ENCODE results near the gene FBXO42. TPM values are rescaled to one million over a fixed set of nuclear protein-coding genes. Genes with fewer than 3 reads are reported as not detected.

Gene FBXO42
- total and polyA plus RNA-seq, 2 experiments from 2014 or later: 6.0 to 20.7 TPM

DNA sequence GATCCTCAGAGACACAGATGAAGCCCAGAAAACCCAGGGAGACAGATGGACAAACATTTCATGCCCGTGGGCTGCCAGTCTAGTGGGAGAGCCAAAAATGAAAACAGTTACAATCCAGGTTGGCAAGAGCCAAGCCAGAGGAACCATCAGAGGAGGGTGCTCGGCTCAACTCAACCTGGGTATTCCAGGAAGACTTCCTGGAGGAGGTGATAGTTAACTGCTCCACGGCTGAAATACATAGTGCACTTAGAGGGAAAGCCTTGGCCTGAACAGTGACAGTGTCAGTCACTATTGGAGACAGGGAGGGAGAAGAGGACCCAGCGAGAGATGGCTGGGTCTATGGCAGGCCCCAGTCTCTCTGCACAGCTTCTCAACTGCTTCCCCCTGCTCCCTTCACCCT is 141.7 kb downstream of the FBXO42 start:
- Mint-ChIP-seq H3K27me3 (ENCODE audit: insufficient read depth, low read depth, poor library complexity) (peaks cover 17% of the 10 kb centered on the region), H3K36me3 (ENCODE audit: low read depth) (peaks cover 3% of the 10 kb centered on the region; the same call in 1 of the 3 replicates), H3K9me3 (no peaks in the 10 kb centered on the region), H3K4me1 (peaks cover 52% of the 10 kb centered on the region), H3K27ac (peak overlapping the region; percentile 13; the same call in 1 of the 2 replicates), H3K4me3 (peak overlapping the region; percentile 81)
- ATAC-seq (no peak), DNase-seq (ENCODE audit: low spot score) (no peak)
- Histone ChIP-seq H3K4me2 (peak overlapping the region; percentile 94), H3K27ac (ENCODE audit: low read depth) (no peak overlapping the region), H3K27me3 (ENCODE audit: insufficient read depth) (no peaks in the 10 kb centered on the region), H3K36me3 (ENCODE audit: insufficient read depth) (no peaks in the 10 kb centered on the region), H2AFZ (no peak overlapping the region), H3K79me2 (replicated peaks; ENCODE audit: insufficient read depth) (peaks cover 30% of the 10 kb centered on the region), H3K4me1 (ENCODE audit: insufficient read depth) (peaks cover 44% of the 10 kb centered on the region), H3F3A (replicated peaks; ENCODE audit: low read depth) (0 out of 2 replicates have a peak, but pooled peaks cover 7% of the 10 kb centered on the region), H3K4me3 (peak overlapping the region; percentile 70), H4K20me1 (replicated peaks; ENCODE audit: insufficient read depth) (no peaks in the 10 kb centered on the region; the same call in 1 of the 2 replicates), H3K9me2 (ENCODE audit: insufficient read depth) (no peaks in the 10 kb centered on the region)
- TF ChIP-seq STAT1 (IDR thresholded peaks at IDR 0.05; ENCODE audit: unreplicated experiment) (no peak), NANOG (IDR thresholded peaks at IDR 0.05; ENCODE audit: borderline replicate concordance) (no peak), ZNF114 (CRISPR knock-in tag; IDR thresholded peaks at IDR 0.05) (no peak)
- TF ChIP-seq, protein P1, sequence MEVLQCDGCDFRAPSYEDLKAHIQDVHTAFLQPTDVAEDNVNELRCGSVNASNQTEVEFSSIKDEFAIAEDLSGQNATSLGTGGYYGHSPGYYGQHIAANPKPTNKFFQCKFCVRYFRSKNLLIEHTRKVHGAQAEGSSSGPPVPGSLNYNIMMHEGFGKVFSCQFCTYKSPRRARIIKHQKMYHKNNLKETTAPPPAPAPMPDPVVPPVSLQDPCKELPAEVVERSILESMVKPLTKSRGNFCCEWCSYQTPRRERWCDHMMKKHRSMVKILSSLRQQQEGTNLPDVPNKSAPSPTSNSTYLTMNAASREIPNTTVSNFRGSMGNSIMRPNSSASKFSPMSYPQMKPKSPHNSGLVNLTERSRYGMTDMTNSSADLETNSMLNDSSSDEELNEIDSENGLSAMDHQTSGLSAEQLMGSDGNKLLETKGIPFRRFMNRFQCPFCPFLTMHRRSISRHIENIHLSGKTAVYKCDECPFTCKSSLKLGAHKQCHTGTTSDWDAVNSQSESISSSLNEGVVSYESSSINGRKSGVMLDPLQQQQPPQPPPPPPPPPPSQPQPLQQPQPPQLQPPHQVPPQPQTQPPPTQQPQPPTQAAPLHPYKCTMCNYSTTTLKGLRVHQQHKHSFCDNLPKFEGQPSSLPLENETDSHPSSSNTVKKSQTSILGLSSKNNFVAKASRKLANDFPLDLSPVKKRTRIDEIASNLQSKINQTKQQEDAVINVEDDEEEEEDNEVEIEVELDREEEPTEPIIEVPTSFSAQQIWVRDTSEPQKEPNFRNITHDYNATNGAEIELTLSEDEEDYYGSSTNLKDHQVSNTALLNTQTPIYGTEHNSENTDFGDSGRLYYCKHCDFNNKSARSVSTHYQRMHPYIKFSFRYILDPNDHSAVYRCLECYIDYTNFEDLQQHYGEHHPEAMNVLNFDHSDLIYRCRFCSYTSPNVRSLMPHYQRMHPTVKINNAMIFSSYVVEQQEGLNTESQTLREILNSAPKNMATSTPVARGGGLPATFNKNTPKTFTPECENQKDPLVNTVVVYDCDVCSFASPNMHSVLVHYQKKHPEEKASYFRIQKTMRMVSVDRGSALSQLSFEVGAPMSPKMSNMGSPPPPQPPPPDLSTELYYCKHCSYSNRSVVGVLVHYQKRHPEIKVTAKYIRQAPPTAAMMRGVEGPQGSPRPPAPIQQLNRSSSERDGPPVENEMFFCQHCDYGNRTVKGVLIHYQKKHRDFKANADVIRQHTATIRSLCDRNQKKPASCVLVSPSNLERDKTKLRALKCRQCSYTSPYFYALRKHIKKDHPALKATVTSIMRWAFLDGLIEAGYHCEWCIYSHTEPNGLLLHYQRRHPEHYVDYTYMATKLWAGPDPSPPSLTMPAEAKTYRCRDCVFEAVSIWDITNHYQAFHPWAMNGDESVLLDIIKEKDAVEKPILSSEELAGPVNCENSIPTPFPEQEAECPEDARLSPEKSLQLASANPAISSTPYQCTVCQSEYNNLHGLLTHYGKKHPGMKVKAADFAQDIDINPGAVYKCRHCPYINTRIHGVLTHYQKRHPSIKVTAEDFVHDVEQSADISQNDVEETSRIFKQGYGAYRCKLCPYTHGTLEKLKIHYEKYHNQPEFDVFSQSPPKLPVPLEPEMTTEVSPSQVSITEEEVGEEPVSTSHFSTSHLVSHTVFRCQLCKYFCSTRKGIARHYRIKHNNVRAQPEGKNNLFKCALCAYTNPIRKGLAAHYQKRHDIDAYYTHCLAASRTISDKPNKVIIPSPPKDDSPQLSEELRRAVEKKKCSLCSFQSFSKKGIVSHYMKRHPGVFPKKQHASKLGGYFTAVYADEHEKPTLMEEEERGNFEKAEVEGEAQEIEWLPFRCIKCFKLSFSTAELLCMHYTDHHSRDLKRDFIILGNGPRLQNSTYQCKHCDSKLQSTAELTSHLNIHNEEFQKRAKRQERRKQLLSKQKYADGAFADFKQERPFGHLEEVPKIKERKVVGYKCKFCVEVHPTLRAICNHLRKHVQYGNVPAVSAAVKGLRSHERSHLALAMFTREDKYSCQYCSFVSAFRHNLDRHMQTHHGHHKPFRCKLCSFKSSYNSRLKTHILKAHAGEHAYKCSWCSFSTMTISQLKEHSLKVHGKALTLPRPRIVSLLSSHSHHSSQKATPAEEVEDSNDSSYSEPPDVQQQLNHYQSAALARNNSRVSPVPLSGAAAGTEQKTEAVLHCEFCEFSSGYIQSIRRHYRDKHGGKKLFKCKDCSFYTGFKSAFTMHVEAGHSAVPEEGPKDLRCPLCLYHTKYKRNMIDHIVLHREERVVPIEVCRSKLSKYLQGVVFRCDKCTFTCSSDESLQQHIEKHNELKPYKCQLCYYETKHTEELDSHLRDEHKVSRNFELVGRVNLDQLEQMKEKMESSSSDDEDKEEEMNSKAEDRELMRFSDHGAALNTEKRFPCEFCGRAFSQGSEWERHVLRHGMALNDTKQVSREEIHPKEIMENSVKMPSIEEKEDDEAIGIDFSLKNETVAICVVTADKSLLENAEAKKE (CRISPR knock-in tag; IDR thresholded peaks at IDR 0.05): no peak

GRCh38 chr1:16209847-16210407 is 142.4 kb downstream of the FBXO42 start:
- Mint-ChIP-seq H3K4me1 (peaks cover 52% of the 10 kb centered on the region), H3K9me3 (no peaks in the 10 kb centered on the region), H3K27me3 (ENCODE audit: insufficient read depth, low read depth, poor library complexity) (peaks cover 21% of the 10 kb centered on the region), H3K4me3 (peak overlapping the region; percentile 81), H3K36me3 (ENCODE audit: low read depth) (peaks cover 5% of the 10 kb centered on the region), H3K27ac (no peak overlapping the region)
- no peak for ATAC-seq
- Histone ChIP-seq H3K27ac (ENCODE audit: low read depth) (no peak overlapping the region), H3K36me3 (ENCODE audit: insufficient read depth) (no peaks in the 10 kb centered on the region; the same call in 1 of the 2 replicates), H3K27me3 (ENCODE audit: insufficient read depth) (no peaks in the 10 kb centered on the region), H3F3A (replicated peaks; ENCODE audit: low read depth) (0 out of 2 replicates have a peak, but pooled peaks cover 7% of the 10 kb centered on the region), H3K4me2 (peak overlapping the region; percentile 94), H4K20me1 (replicated peaks; ENCODE audit: insufficient read depth) (no peaks in the 10 kb centered on the region; the same call in 1 of the 2 replicates), H3K79me2 (replicated peaks; ENCODE audit: insufficient read depth) (peaks cover 30% of the 10 kb centered on the region), H2AFZ (no peak overlapping the region), H3K4me3 (peak overlapping the region; percentile 70), H3K9me2 (ENCODE audit: insufficient read depth) (no peaks in the 10 kb centered on the region), H3K4me1 (ENCODE audit: insufficient read depth) (peaks cover 43% of the 10 kb centered on the region)
- DNase-seq (ENCODE audit: low spot score): no peak
- no peak for TF ChIP-seq STAT1 (IDR thresholded peaks at IDR 0.05; ENCODE audit: unreplicated experiment)
- TF ChIP-seq NANOG (IDR thresholded peaks at IDR 0.05; ENCODE audit: borderline replicate concordance): no peak
- TF ChIP-seq EZH2phosphoT487 (IDR thresholded peaks at IDR 0.05; ENCODE audit: unreplicated experiment): no peak
- TF ChIP-seq, protein P2, sequence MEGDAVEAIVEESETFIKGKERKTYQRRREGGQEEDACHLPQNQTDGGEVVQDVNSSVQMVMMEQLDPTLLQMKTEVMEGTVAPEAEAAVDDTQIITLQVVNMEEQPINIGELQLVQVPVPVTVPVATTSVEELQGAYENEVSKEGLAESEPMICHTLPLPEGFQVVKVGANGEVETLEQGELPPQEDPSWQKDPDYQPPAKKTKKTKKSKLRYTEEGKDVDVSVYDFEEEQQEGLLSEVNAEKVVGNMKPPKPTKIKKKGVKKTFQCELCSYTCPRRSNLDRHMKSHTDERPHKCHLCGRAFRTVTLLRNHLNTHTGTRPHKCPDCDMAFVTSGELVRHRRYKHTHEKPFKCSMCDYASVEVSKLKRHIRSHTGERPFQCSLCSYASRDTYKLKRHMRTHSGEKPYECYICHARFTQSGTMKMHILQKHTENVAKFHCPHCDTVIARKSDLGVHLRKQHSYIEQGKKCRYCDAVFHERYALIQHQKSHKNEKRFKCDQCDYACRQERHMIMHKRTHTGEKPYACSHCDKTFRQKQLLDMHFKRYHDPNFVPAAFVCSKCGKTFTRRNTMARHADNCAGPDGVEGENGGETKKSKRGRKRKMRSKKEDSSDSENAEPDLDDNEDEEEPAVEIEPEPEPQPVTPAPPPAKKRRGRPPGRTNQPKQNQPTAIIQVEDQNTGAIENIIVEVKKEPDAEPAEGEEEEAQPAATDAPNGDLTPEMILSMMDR (conservative IDR thresholded peaks at IDR 0.05; ENCODE audit: low read depth in 2 of 2): no peak
- TF ChIP-seq, protein P3, sequence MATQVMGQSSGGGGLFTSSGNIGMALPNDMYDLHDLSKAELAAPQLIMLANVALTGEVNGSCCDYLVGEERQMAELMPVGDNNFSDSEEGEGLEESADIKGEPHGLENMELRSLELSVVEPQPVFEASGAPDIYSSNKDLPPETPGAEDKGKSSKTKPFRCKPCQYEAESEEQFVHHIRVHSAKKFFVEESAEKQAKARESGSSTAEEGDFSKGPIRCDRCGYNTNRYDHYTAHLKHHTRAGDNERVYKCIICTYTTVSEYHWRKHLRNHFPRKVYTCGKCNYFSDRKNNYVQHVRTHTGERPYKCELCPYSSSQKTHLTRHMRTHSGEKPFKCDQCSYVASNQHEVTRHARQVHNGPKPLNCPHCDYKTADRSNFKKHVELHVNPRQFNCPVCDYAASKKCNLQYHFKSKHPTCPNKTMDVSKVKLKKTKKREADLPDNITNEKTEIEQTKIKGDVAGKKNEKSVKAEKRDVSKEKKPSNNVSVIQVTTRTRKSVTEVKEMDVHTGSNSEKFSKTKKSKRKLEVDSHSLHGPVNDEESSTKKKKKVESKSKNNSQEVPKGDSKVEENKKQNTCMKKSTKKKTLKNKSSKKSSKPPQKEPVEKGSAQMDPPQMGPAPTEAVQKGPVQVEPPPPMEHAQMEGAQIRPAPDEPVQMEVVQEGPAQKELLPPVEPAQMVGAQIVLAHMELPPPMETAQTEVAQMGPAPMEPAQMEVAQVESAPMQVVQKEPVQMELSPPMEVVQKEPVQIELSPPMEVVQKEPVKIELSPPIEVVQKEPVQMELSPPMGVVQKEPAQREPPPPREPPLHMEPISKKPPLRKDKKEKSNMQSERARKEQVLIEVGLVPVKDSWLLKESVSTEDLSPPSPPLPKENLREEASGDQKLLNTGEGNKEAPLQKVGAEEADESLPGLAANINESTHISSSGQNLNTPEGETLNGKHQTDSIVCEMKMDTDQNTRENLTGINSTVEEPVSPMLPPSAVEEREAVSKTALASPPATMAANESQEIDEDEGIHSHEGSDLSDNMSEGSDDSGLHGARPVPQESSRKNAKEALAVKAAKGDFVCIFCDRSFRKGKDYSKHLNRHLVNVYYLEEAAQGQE (IDR thresholded peaks at IDR 0.05; ENCODE audit: unreplicated experiment): no peak
- no peak for TF ChIP-seq POLR2AphosphoS5 (IDR thresholded peaks at IDR 0.05; ENCODE audit: low read depth)
